ENCODE results near the gene LGALS9B.
"Not testable (repeated sequence)": the region's sequence is repeated elsewhere in the genome, so short reads cannot be mapped to it uniquely, and the experiment has no call there.

DNA sequence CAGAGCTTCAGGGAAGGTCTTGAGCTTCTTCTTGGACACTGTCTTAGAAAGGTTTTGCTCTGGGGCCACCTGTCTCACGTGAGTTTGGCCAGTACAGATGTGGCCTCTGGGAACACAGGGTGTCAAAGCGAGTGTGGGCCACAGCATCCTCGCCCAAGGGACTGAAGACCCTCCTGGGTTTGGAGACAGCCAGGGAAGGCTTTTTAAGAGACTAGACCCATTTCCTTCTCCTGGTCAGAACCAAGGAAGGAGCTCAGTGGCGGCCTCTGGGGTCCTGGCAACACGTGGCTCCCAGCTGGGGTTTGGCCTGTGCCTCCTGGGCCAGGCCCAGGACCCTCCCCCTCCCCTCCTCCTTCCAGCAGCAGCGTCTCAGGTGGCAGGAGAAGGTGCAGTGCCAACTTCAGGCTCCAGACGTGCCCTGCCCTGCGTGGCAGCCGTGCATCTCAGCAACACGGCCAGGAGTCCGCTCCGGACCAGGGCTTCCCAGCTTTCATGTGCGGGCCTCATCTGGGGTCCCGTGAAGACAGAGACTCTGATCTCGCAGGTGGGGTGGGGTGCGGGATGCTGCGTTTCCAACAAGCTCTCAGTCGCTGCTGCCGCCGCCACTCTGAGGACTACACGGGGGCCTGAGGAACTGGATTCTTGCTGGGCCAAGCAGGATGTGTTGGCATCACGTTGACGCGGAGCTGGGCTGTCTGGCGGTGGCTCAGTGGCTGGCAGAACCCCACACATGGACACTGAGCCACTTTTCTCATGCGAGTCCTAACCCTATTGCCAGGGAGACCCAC is 19.6 kb downstream of the LGALS9B start:
- TF ChIP-seq NAIF1 (CRISPR knock-in tag; IDR thresholded peaks at IDR 0.05; ENCODE audit: borderline replicate concordance); ZNF337 (CRISPR knock-in tag; IDR thresholded peaks at IDR 0.05; ENCODE audit: borderline replicate concordance, low read depth): not testable (repeated sequence)
- TF ChIP-seq, protein P1, sequence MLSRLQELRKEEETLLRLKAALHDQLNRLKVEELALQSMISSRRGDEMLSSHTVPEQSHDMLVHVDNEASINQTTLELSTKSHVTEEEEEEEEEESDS (CRISPR knock-in tag; IDR thresholded peaks at IDR 0.05; ENCODE audit: borderline replicate concordance): not testable (repeated sequence)
- TF ChIP-seq, protein P2, sequence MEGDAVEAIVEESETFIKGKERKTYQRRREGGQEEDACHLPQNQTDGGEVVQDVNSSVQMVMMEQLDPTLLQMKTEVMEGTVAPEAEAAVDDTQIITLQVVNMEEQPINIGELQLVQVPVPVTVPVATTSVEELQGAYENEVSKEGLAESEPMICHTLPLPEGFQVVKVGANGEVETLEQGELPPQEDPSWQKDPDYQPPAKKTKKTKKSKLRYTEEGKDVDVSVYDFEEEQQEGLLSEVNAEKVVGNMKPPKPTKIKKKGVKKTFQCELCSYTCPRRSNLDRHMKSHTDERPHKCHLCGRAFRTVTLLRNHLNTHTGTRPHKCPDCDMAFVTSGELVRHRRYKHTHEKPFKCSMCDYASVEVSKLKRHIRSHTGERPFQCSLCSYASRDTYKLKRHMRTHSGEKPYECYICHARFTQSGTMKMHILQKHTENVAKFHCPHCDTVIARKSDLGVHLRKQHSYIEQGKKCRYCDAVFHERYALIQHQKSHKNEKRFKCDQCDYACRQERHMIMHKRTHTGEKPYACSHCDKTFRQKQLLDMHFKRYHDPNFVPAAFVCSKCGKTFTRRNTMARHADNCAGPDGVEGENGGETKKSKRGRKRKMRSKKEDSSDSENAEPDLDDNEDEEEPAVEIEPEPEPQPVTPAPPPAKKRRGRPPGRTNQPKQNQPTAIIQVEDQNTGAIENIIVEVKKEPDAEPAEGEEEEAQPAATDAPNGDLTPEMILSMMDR (CRISPR knock-in tag; IDR thresholded peaks at IDR 0.05): not testable (repeated sequence)
- TF ChIP-seq, protein P3, sequence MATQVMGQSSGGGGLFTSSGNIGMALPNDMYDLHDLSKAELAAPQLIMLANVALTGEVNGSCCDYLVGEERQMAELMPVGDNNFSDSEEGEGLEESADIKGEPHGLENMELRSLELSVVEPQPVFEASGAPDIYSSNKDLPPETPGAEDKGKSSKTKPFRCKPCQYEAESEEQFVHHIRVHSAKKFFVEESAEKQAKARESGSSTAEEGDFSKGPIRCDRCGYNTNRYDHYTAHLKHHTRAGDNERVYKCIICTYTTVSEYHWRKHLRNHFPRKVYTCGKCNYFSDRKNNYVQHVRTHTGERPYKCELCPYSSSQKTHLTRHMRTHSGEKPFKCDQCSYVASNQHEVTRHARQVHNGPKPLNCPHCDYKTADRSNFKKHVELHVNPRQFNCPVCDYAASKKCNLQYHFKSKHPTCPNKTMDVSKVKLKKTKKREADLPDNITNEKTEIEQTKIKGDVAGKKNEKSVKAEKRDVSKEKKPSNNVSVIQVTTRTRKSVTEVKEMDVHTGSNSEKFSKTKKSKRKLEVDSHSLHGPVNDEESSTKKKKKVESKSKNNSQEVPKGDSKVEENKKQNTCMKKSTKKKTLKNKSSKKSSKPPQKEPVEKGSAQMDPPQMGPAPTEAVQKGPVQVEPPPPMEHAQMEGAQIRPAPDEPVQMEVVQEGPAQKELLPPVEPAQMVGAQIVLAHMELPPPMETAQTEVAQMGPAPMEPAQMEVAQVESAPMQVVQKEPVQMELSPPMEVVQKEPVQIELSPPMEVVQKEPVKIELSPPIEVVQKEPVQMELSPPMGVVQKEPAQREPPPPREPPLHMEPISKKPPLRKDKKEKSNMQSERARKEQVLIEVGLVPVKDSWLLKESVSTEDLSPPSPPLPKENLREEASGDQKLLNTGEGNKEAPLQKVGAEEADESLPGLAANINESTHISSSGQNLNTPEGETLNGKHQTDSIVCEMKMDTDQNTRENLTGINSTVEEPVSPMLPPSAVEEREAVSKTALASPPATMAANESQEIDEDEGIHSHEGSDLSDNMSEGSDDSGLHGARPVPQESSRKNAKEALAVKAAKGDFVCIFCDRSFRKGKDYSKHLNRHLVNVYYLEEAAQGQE (IDR thresholded peaks at IDR 0.05; ENCODE audit: borderline replicate concordance in 1 of 2, low read depth in 1 of 2, low read length in 2 of 2): not testable (repeated sequence)
